ENCODE data around the gene CALML4.
"Not testable (repeated sequence)": the region's sequence is repeated elsewhere in the genome, so short reads cannot be mapped to it uniquely, and the experiment has no call there.

The CALML4 gene

DNA sequence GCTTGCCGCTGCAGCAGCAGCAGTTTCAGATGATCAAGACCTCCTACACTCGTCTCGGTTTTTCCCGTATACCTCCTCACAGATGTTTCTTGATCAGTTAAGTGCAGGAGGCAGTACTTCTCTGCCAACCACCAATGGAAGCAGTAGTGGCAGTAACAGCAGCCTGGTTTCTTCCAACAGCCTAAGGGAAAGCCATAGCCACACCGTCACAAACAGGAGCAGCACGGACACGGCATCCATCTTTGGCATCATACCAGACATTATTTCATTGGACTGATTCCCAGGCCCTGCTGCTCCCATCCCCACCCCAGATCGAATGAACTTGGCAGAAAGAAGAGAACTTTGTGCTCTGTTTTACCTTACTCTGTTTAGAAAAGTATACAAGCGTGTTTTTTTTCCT lies 17.6 kb downstream of the CALML4 start:
- DNase-seq: no peak

DNA sequence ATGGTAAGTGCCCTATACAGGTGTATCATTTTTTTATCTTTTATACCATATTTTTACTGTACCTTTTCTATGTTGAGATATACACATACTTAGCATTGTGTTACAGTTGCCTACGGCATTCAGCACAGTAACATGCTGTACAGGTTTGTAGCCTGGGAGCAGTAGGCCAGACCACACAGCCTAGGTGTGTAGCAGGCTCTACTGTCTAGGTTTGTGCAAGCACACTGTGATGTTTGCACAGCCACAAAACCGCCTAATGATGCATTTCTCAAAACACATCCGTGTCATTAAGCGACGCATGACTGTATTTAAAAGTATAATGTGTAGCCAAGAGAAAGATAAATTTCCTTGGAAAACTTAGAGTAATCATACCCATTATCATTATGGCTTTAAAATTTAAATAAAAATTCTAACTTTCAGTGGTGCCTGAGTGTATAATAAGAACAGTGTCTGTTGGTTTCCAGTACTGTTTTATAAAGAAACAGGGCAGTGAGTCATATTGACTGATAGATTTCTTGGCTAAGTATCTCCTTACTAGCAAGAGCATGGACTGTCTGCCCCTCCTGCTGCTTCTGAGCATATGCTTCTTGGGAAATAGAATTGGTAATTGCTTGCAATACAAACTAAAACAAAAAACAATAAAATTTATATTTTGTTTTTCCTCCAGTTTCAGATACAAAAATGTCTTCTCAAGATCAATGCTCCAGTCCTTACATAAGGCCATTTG lies 18.3 kb downstream of the CALML4 start:
- DNase-seq: no peak

DNA sequence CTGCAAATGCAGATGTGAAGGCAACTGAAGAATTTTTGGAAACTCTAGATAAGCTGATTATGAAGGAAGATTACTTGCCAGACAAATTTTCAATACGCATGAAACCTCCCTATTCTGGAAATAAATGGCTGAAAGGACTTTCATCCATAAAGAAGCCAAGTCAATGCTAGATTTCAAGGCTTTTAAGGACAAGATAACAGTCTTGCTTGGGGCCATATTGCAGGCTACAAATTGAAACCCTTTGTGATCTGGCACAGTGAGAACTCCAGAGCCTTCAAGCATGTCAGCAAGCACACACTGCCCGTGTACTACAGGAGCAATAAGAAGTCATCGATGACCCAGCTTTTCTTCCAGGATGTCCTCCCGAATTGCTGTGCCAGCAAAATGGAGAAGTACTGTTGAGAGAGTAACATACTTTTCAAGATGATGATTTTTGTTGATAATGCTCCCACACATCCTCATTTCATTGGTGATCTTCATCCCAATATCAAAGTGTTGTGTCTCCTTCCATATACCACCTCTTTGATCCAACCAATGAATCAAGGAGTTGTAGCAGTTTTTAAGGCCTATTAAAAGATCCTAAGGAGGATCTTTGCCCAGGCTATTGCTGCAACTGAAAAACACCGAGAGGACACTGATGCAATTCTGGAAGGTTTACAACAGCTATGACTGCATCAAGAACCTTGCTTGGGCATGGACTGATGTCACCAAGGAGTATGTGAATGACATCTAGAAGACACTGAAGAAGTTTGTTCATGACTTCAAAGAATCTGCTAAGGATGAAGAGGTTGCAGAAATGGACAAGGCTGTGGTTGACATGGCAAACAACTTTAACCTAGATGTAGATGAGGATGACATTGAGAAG lies 20.3 kb downstream of the CALML4 start:
- no peak for DNase-seq

DNA sequence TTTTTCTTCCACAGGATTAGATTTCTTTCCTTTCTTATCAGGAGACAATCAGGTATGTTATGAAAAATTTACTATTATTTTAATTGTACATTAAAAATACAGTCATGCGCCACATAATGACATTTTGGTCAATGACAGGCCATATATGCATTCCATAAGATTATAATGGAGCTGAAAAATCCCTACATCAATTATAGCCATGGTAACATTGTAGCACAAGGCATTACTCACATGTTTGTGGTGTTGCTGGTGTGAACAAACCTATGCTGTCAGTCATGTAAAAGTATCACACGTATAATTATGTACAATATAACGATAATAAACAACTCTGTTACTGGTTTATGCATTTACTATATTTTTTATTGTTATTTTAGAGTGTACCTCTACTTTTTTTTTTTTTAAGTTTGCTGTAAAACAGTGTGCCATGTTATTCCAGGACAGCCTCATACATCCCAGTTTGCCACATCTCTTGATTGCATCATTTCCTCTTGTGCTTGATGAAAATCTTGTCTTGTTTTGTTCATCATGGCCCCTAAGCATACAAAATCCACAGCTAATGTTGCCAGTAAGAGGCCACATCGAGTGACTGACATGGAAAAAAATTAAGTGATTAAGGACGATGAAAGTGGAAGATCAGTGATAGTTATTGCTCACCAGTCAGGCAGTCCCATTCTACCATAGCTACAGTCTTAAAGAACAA lies 21.4 kb downstream of the CALML4 start:
- no peak for DNase-seq

DNA sequence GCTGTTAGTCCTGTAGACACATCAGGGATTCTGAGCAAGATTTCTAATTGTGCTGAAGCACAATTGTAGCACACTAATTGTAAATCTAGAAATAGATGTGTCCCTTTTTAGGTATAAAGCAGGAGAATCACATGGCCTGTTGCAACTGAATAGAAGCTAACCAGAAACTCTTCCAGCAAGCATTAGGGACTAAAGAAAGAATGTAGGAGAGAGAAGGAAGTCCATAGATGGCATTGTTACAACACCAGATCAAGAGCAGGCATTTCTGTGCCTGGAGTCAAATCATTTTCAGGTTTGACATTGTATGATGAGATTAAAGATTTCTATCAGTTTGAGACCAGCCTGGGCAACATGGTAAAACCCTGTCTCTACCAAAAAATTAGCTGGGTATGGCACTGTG lies 27.4 kb downstream of the CALML4 start:
- DNase-seq: no peak

DNA sequence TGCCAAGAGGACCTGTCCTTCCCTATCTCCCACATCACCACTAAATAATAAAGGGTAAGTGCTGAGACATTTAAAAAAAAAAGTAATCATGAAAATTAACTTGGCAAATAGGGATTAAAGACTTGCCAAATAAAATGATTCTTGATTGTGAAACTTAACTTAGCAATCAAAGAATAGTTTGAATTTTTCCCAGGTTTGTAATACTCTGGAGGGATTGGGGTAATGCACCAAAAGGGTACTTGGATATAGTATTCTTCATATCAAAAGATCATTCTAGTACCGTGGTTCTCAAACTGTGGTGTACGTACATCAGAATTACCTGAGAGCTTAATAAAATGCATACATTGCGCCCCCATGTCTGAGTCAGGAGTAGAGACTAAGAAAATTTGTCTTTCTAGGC lies 28.5 kb downstream of the CALML4 start:
- DNase-seq: no peak

DNA sequence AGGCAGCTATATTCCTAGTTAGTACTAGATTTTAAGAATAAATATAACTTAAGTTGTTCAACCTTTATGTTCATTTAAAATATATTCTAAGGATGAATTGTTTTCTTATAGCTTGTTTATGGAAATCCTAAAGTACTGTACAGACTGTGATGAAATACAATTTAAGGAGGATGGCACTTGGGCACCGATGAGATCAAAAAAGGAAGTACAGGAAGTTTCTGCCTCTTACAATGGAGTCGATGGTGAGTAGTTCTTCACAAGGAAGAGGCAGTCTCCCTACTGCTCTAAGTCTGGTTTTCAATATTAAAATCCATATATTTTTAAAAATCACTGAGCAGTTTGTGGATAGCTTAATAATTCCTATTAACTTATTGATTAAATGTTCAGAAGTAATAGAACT lies 29.6 kb downstream of the CALML4 start:
- DNase-seq: peak; percentile 44

DNA sequence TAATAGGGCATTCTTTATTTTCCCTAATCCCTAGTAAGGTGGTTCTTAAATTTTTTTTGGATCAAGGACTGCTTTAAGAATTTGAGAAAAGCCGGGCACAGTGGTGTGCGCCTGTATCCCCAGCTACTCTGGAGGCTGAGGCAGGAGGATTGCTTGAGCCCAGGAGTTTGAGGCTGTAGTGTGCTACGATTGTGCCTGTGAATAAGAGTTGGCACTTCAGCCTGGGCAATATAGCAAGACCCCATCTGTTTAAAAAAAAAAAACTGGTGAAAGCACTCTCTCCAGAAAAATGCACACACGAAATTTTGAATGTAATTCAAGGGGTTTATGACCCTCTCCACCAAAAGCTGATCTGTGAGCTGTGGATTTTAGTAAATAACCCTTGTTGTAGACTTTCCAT lies 32.0 kb downstream of the CALML4 start:
- DNase-seq: no peak

DNA sequence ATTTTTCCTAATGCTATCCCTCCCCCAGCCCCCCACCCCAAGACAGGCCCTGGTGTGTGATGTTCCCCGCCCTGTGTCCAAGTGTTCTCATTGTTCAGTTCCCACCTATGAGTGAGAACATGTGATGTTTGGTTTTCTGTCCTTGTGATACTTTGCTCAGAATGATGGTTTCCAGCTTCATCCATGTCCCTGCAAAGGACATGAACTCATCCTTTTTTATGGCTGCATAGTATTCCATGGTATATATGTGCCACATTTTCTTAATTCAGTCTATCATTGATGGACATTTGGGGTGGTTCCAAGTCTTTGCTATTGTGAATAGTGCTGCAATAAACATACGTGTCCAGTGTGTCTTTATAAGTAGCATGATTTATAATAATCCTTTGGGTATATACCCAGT lies 33.1 kb downstream of the CALML4 start:
- DNase-seq: not testable (repeated sequence)

DNA sequence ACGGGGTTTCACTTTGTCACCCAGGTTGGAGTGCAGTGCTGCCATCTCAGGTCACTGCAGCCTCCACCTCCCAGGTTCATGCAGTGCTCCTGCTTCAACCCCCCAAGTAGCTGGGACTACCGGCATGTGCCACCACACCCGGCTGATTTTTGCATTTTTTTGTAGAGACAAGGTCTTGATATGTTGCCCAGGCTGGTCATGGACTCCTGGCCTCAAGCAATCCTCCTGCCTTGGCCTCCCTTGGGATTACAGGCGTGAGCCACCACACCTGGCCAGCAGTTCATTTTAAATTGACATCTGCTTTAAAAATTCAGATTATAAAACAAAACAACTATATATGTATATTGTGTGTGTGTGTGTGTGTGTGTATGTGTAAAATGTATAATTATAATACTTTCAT lies 38.3 kb downstream of the CALML4 start:
- DNase-seq: no peak

DNA sequence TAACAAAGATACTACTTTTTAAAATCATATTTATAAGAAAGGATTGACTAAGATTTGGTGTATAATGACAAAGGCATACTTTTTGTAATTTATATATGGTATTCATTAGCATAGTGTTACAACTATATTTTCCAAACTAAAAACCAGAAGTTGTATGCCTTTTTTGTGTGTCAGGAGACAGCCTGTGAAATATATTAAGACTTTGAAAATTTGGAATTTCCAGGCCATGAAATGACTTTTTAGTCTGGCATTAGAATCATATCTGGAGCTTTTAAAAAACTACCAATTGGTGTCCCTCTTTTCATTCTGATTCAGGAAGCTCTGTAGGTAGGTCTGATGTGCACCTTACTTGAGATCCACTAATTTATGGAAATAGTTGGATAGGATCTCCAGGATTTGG lies 41.9 kb downstream of the CALML4 start:
- DNase-seq: no peak

DNA sequence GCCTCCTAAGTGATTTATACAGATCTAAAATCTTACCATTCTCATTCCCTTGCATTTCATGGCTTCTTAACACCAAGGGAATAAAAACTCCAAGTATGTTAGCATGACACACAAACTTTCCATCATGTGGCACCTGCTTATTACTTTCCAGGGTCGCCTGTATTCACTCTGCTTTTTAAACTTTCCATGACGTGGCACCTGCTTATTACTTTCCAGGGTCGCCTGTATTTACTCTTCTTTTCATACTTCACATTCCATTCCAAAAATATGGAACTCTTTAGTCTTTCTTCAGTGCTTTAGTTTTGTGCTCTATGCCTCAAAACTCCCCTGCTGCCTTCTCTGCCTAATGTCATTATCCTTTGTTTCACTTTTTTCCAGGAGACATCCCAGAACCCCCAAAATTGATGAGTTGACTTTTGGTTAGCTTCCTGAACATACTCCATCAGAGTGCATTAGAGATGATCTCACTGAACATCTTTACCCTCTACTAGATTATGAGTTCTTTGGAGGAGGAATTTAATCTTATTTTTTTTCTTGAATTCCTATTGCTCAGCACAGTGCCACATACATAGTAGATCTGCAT lies 47.0 kb downstream of the CALML4 start:
- no peak for DNase-seq

DNA sequence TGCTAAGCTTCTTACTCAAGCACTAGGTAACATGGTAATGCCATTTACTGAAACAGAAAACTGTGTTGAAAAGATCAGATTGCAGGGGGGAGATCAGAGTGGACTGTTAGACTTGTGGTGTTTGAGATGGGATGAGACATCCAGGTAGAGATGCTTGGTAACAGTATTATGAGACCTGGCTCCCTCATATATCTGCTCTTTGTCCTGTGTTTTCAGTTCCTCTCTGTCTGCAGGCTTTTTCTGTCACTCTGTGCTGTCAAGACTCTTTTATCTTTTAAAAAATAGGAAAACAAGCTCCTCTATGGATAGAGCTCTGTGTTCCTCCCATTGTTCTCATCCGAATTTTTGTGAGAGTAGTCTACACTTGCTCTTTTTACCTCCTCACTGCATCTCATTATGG lies 48.1 kb downstream of the CALML4 start:
- DNase-seq: no peak

DNA sequence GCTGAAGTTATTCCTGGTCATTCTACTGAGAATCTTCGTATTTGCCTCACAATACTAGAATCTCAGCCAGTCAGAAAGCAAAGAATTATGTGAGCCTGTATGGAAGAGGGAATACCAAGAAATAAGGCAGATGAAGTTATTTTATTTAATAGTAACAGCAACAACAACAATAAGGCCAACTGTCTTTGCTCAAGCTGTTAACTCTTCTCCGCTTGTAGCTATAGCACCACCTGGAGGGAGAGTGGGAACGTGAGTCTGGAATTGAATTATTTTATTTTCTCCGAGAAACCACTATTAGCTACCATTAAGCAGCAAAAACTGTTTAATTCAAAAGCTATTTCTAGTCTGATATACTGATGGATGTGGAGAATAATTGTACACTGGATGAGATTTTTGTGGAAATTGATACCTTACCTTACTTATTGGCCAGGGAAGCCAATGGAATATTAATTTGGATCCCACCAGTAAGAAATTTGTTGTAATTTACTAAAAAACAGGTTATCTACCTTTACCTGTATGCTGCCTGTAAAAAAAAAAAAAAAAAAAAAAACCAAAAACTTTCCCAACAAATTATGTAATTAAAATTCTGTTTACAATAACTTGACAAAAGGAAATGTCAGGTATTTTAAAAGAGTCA lies 50.1 kb downstream of the CALML4 start:
- peak; percentile 84 for DNase-seq

DNA sequence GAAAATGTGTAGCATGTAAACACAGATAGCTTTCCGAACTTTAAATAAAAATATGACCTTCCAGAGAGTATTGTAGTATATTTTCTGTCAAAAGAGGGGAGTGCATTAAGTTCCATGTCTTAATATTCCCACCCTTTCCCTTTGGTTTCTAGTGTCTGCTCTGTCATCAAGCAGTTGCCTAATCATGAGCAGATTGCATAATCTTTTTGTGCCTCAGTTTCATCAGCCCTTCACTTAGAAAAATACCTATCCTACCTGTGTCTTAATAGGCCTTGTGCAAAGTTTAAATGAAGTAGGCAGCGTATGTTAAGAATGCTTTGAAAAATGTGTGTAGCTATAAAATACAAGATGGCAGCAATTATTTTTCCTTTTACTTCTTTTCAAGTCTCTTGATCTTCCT lies 52.8 kb downstream of the CALML4 start:
- DNase-seq: no peak

DNA sequence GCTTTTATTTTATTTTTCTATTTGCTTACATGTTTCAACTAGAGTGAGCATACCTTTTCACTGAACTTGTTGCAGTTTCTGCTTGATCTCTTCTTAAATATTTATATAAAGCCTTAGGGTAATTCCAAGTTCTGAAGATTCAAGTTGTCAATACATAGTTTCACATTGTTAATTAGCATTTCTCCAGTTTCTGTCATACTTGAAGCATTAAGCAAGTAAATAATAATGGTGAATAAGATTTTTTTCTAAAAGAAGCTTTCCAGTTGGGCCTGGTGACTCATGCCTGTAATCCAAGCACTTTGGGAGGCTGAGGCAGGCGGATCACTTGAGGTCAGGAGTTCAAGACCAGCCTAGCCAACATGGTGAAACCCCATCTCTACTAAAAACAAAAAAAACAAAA lies 53.9 kb downstream of the CALML4 start:
- DNase-seq: no peak

DNA sequence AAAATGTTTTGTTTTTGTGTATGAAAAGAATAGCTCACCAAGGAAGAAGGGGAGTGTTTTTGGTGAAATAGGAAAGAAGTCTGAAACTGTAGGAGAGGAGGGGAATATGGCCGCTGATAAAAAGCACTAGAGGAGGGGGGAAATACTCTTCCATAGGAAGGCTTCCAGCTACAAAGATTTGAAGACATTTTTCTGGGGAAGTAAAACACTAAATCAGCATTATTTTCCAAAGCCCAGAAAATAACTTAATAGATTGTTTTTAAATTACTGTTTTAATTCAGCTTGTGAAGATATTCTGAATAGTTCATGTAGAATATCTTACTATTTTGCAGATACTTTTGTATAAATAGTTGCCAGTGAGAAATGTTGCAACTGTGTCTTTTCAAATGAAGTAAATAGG lies 54.9 kb downstream of the CALML4 start:
- no peak for DNase-seq

DNA sequence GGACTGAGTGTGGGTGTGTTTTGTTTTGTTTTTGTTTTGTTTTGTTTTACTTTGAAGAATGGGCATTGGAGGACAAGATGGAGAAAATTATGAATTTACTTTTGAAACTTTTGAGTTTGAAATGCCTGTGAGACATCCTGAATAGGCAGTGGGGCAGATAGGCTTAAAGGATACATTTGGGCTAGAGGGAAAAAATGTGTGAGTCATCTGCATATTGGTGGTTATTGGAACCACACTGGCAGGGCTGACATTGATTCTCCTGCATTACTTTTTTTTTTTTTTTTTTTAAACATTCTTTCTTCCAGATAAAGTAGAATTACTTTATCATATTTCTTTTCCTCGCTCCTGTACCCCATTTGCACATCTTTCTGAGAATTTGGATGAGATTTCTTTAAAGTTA lies 56.1 kb downstream of the CALML4 start:
- DNase-seq: no peak

DNA sequence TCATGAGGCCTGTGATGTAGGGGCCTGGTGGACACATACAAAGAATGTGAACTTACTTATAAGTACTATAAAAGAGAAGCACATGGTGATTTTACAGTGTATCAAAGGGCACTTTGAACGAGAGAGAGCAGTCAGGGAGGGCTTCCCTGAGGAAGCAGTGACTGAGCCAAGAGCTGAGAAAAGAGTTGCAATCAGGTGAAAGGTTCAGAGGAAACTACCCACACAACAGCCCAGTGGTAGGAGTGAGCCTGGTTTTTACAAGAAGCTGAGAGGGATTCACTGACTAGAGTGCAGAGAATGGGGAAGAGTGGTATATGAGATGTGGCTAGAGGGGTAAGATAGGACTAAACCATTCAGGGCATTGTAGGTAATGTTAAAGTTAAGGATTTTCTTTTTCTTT lies 57.1 kb downstream of the CALML4 start:
- no peak for DNase-seq

DNA sequence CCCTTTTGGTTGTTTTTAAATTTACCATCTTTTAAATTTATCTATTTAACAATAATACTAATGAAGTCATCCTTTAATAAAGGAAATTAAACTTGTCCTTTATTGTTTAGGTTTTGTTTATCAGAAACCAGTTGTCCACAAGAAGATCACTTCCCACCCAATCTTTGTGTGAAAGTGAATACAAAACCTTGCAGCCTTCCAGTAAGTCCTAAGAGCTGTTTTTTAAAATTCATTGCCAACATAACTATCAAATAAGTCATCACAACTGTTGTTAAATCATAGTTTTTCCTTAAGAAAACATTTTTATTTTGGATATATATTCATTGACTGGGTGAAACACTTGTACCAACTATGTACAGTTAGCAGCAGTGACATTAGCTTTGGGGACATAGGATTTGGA lies 59.4 kb downstream of the CALML4 start:
- DNase-seq: no peak

DNA sequence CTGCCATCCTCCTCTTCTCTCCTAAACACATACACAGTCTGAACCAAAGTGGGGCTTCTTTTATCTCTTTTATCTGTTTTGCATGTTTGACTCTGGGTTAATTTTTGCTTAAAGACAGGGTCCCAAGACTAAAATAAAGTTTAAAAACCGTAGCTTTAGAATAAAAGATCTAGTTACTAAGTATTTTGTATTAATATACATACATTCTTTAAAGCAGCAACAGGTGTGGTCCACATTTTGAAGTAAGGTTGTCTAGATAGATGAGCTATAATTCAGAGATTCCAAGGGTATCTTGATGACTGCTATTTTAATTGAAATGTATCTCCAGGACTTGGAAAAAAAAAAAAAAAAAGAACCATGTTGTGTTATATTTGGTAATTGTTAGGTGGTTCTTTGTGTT lies 61.3 kb downstream of the CALML4 start:
- DNase-seq: no peak

DNA sequence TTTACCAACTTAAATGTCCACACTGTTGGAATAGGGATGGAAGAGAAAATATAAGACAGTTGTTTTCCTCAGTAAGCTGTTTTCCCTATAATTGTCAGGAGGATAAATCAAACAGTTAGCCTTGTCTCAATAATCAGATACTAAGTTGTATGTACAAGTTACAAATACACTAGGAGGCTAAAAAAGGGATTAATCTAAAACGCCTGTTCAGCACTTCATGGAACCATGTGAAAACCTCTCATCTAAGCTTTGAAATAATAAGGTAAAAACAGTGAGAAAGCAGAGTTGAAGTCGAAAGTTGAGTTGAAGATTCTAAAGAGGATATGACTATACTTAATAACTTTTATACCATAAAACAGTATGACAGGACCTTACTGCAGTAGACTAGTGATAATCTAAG lies 62.0 kb downstream of the CALML4 start:
- DNase-seq: no peak
